Right cardiac atrium (tissue), 5 donors: Measurements from ENCODE around the gene TRAPPC12. TPM values are rescaled to one million over a fixed set of nuclear protein-coding genes. Genes with fewer than 3 reads are reported as not detected.
"Not testable (repeated sequence)": the region's sequence is repeated elsewhere in the genome, so short reads cannot be mapped to it uniquely, and the experiment has no call there.

Experiments used
- ATAC-seq, 2 donors: fragments of 200-7000 bp; cut with Tn5 transposase; one replicate each; pipeline versions ENCODE4 v1.8.0 to v1.9.1; 2020; ENCODE audit warnings: moderate library complexity in 2 of 2, mild to moderate bottlenecking in 1 of 2
- DNase-seq, 3 donors: peaks; one replicate each; pipeline ENCODE4 v3.0.0-alpha.2; 2020
- H3K27ac ChIP-seq: one replicate; pipeline ENCODE4 v1.5.1; 2013; ENCODE audit warnings: mild to moderate bottlenecking, low read length, control low read depth, moderate library complexity
- H3K27me3 ChIP-seq: one replicate; pipeline ENCODE4 v1.6.1; 2013; ENCODE audit not compliant: control insufficient read depth, insufficient read depth
- H3K4me1 ChIP-seq: one replicate; pipeline ENCODE4 v1.6.1; 2013; ENCODE audit warnings: low read length; ENCODE audit not compliant: control insufficient read depth, insufficient read depth
- H3K4me3 ChIP-seq: one replicate; pipeline ENCODE4 v1.5.1; 2013; ENCODE audit warnings: low read length, control low read depth
- H3K9me3 ChIP-seq: one replicate; pipeline ENCODE4 v1.6.1; 2013; ENCODE audit warnings: low read length; ENCODE audit not compliant: control insufficient read depth
- WGBS: extraction: QIAGEN DNeasy Blood & Tissue Kit; methylation state at CpG from one replicate; pipeline ENCODE4 v1.1.7; 2013; 5-methylcytosine and 5-hydroxymethylcytosine counted together
- intact Hi-C, 4 donors: fragments of 100-400 bp; cut with DNase I; formaldehyde crosslinking; loops; one replicate each; pipeline versions ENCODE4 v1.11.0 to v1.14.0; 2022 to 2023
- polyA plus RNA-seq: library from polyadenylated mRNA; stranded (reverse); fragments of 200-250 nt; gene quantifications from one replicate; pipeline ENCODE4 v1.2.3, GENCODE V29; 2013
- total RNA-seq, 4 donors: library from RNA; stranded (reverse); fragmentation: NEBNext Ultra II Directional; extraction: Animal tissue kit (Norgen Biotek cat#: 25700); gene quantifications; one replicate each; pipeline ENCODE4 v1.2.1, GENCODE V29; 2021
- donor health status: healthy with polysubstance abuse.
- donor health status: DM: no; HTN: yes; CAD: no.
- donor health status: DM: no; HTN: no; CAD: no.
- donor health status: DM: no; HTN: yes; CAD: no; lungs with severe emphysema.
- donor health status: DM: yes; HTN: yes; CAD: no.

The TRAPPC12 gene
- total and polyA plus RNA-seq, 5 donors, result 93.4 to 137 (median 128) TPM

- DNase-seq, H3K4me1 ChIP-seq, H3K27ac ChIP-seq, intact Hi-C loops, ATAC-seq, H3K4me3 ChIP-seq, H3K27me3 ChIP-seq, H3K9me3 ChIP-seq: not testable (repeated sequence)
- WGBS, result 93% methylated on average over 32 of the region's 34 CpGs
Observed at GRCh38 chr2:3369340-3370181, 9.9 kb upstream of the TRAPPC12 start.

GRCh38 chr2:3376821-3377220 is 2.7 kb upstream of the TRAPPC12 start:
- peaks cover 7% of the 10 kb centered on the region for H3K4me1 ChIP-seq
- no peaks in the 10 kb centered on the region for H3K27me3 ChIP-seq
- WGBS, result 65% methylated on average over 6 of the region's 6 CpGs

GRCh38 chr2:3377279-3377611 is 2.2 kb upstream of the TRAPPC12 start:
- 1% methylated on average over 8 of the region's 8 CpGs for WGBS
- intact Hi-C loops, result no loop called here
- ATAC-seq (peak in 1 of 2 donors; percentile 47), DNase-seq (no peak)
- H3K4me1 ChIP-seq, result peaks cover 7% of the 10 kb centered on the region
- no peaks in the 10 kb centered on the region for H3K9me3 ChIP-seq
- H3K4me3 ChIP-seq, result peak overlapping the region; percentile 71
- no peaks in the 10 kb centered on the region for H3K27me3 ChIP-seq
- peak overlapping the region; percentile 10 for H3K27ac ChIP-seq

More at GRCh38 chr2:3376821-3377220, 2.7 kb upstream of the TRAPPC12 start:
- intact Hi-C loops, result no loop called here
- H3K9me3 ChIP-seq, result no peaks in the 10 kb centered on the region
- DNase-seq (no peak), ATAC-seq (no peak)
- peak overlapping the region; percentile 71 for H3K4me3 ChIP-seq
- H3K27ac ChIP-seq, result no peak overlapping the region

- WGBS, result 2% methylated on average over 57 of the region's 57 CpGs
- Histone ChIP-seq H3K4me3 (peak within 1 kb of the TSS; percentile 71), H3K27ac (peak within 1 kb of the TSS; percentile 98), H3K4me1 (peaks cover 7% of the 10 kb centered on the region), H3K27me3 (no peaks in the 10 kb centered on the region), H3K9me3 (no peaks in the 10 kb centered on the region)
- ATAC-seq, result peak; percentile 96 to 97
- peak; percentile 98 to 99 (median 99) for DNase-seq
- intact Hi-C loops, result no loop called here
Observed at GRCh38 chr2:3377612-3378432, 1.7 kb upstream of the TRAPPC12 start, which contains the start of gene EIPR1. EIPR1 (minus strand) TSS chr2:3377818; CDS start chr2:3377689, 129 bp downstream.

GRCh38 chr2:3379339-3379646 is 201 bp upstream of the TRAPPC12 start:
- peak overlapping the region; percentile 66 for H3K4me3 ChIP-seq
- DNase-seq (no peak), ATAC-seq (no peak)
- WGBS, result 5% methylated on average over 8 of the region's 8 CpGs
- no peaks in the 10 kb centered on the region for H3K27me3 ChIP-seq
- H3K9me3 ChIP-seq, result no peaks in the 10 kb centered on the region
- peak overlapping the region; percentile 92 for H3K27ac ChIP-seq
- intact Hi-C loops, result no loop called here
- H3K4me1 ChIP-seq, result peaks cover 7% of the 10 kb centered on the region

- Histone ChIP-seq H3K27ac (no peak overlapping the region), H3K9me3 (no peaks in the 10 kb centered on the region), H3K4me1 (no peaks in the 10 kb centered on the region), H3K4me3 (no peak overlapping the region), H3K27me3 (no peaks in the 10 kb centered on the region)
- WGBS, result 73% methylated on average over 10 of the region's 10 CpGs
- no peak for ATAC-seq
- no peak for DNase-seq
- intact Hi-C loops, result no loop called here
Observed at GRCh38 chr2:3386448-3386958, 7.0 kb downstream of the TRAPPC12 start.

- Histone ChIP-seq H3K9me3 (no peaks in the 10 kb centered on the region), H3K4me1 (no peaks in the 10 kb centered on the region), H3K4me3 (no peak overlapping the region), H3K27me3 (no peaks in the 10 kb centered on the region), H3K27ac (no peak overlapping the region)
- WGBS, result 82% methylated on average over 5 of the region's 5 CpGs
- no peak for ATAC-seq
- no peak for DNase-seq
- intact Hi-C loops, result no loop called here
Observed at GRCh38 chr2:3387011-3387410, 7.5 kb downstream of the TRAPPC12 start.

- peak in 1 of 2 donors; percentile 34 for ATAC-seq
- Histone ChIP-seq H3K27ac (no peak overlapping the region), H3K4me1 (no peaks in the 10 kb centered on the region), H3K9me3 (no peaks in the 10 kb centered on the region), H3K27me3 (no peaks in the 10 kb centered on the region), H3K4me3 (no peak overlapping the region)
- intact Hi-C loops, result no loop called here
- no peak for DNase-seq
- 91% methylated on average over 89 of the region's 89 CpGs for WGBS
Observed at GRCh38 chr2:3387644-3388411, 8.3 kb downstream of the TRAPPC12 start.

GRCh38 chr2:3388412-3388738 is 8.9 kb downstream of the TRAPPC12 start:
- intact Hi-C loops, result no loop called here
- H3K9me3 ChIP-seq, result no peaks in the 10 kb centered on the region
- no peak overlapping the region for H3K4me3 ChIP-seq
- H3K27ac ChIP-seq, result no peak overlapping the region
- ATAC-seq, result peak in 1 of 2 donors; percentile 31
- H3K4me1 ChIP-seq, result no peaks in the 10 kb centered on the region
- H3K27me3 ChIP-seq, result no peaks in the 10 kb centered on the region
- DNase-seq, result no peak
- 98% methylated on average over 31 of the region's 31 CpGs for WGBS

- Histone ChIP-seq H3K27me3 (no peaks in the 10 kb centered on the region), H3K27ac (no peak overlapping the region), H3K4me1 (no peaks in the 10 kb centered on the region), H3K4me3 (no peak overlapping the region), H3K9me3 (no peaks in the 10 kb centered on the region)
- 97% methylated on average over 29 of the region's 29 CpGs for WGBS
- no peak for DNase-seq
- intact Hi-C loops, result no loop called here
- no peak for ATAC-seq
Observed at GRCh38 chr2:3389193-3389592, 9.7 kb downstream of the TRAPPC12 start.
